Measurements from ENCODE around the gene HOXB5. TPM values are rescaled to one million over a fixed set of nuclear protein-coding genes. Genes with fewer than 3 reads are reported as not detected.

The HOXB5 gene
- total RNA-seq, 6 experiments from 2014 or later, result not detected

DNA sequence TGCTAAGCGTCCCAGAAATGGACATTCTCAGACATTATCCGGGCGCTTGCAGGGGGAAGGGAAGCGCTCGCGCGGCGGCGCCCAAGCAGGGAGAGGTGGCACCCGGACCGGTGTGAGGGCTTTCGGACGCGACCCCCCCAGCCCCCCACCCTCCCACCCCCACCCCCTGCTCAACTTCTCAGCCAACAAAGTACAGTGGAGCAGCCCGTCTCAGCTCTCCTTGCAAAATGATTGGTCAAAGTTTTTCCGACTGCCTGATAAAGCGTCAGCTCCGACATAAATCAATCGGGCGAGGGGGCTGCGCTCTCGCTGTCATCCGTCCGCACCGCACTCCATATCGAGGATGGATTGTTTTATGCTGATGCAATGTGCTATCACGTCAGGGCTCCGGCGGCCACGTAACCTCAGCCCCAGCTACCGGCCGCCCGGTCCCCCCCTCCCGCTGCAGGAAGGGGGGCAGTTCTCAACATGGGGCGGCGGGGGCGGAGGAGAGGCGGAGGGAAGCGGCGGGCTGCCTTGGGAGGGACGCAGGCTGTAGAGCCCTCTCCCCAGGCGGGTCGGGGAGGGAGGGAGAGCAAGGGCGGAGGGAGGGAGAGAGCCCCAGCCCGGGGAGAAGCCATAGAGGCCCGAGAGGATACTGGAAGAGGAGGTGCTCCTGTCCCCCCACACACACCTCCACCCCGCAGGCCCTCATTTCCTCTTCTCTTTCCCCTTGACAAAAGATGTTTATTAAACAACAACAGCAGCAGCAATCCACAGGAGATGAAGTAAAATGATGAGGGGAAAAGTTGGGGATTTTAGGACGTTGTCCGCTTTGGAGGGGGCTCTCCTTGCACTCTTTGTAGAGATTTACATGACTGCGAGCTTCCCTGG, 32.9 kb upstream of the HOXB5 start, which contains the start of gene HOXB9:
TSS of gene HOXB9 (minus strand) at position 114 of the 873 bp plus-strand sequence. CDS start at position 25, 89 bp downstream.
- TF ChIP-seq CTCF (IDR thresholded peaks at IDR 0.05), result no peak
- Mint-ChIP-seq H3K4me3 (no peak within 1 kb of the TSS), H3K27me3 (ENCODE audit: insufficient read depth) (peaks cover 75% of the 10 kb centered on the region), H3K9me3 (no peaks in the 10 kb centered on the region), H3K36me3 (ENCODE audit: low read depth) (no peaks in the 10 kb centered on the region), H3K27ac (no peak within 1 kb of the TSS), H3K4me1 (ENCODE audit: low read depth) (no peaks in the 10 kb centered on the region)
- DNase-seq, result no peak

DNA sequence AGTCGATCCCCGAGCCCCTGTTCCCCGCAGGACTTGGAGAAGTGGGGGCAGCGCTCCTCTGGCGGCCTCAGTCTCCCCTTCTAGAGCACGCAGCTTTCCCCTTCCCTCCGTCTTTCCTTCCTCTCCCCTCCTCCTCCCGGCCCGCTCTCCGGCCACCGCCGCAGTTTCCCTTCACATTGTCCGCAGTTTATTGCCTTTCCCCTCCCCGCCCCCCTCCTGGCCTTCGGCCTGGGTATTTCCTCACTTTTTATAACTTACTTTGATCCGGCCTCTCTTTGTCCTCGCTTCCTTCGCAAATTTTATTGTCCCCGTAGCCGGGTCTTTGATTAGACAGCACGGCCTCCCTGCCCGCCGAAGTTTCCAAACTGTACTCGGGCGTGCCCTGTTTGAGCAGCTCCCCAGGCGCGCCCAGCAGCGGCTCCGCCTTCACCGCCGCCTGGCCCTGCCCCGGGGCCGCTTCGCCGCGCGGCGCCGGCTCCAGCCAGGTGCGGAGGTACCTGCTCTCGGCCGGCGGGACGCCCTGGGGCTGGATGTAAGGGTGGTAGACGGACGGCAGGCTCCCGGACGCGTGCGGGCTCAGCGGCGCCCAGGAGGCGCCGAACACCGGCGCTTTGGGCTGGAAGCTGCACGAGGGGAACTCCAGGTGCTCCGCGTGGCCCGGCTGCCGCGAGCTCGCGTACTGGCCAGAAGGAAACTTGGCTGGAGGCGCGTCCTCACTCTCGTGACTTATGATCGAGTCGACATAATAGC, 32.1 kb upstream of the HOXB5 start:
- Mint-ChIP-seq H3K27me3 (ENCODE audit: insufficient read depth) (peaks cover 75% of the 10 kb centered on the region), H3K4me1 (ENCODE audit: low read depth) (no peaks in the 10 kb centered on the region), H3K9me3 (no peaks in the 10 kb centered on the region), H3K36me3 (ENCODE audit: low read depth) (no peaks in the 10 kb centered on the region), H3K27ac (no peak overlapping the region), H3K4me3 (no peak overlapping the region)
- no peak for TF ChIP-seq CTCF (IDR thresholded peaks at IDR 0.05)
- no peak for DNase-seq

GRCh38 chr17:48624544-48625494, 31.2 kb upstream of the HOXB5 start:
- no peaks in the 10 kb centered on the region for H3K36me3 Mint-ChIP-seq (ENCODE audit: low read depth)
- no peak overlapping the region for H3K4me3 Mint-ChIP-seq
- H3K27me3 Mint-ChIP-seq (ENCODE audit: insufficient read depth), result peaks cover 78% of the 10 kb centered on the region
- H3K27ac Mint-ChIP-seq, result no peak overlapping the region
- no peaks in the 10 kb centered on the region for H3K9me3 Mint-ChIP-seq
- TF ChIP-seq CTCF (IDR thresholded peaks at IDR 0.05), result no peak
- no peak for DNase-seq
- no peaks in the 10 kb centered on the region for H3K4me1 Mint-ChIP-seq (ENCODE audit: low read depth)

DNA sequence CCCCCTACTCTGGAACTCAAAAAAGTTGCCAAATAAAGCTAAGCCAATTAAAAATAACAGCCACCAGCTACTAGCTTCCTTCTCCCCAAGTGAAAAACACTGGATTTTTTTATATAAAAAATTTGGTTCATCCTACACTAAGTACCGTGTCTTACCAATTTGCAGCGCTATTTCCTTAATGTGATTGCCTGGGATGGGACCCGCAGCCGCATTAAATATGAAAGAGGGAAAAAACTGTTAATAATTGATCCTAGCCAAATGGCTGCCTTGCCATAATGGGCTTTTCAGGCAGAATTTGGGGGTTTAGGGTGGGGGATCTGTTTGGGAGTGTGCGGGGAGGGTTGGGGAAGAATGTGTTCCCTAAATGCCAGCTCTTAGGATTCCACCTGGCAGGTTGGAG, 30.5 kb upstream of the HOXB5 start:
- no peak for TF ChIP-seq CTCF (IDR thresholded peaks at IDR 0.05)
- H3K4me3 Mint-ChIP-seq, result no peak overlapping the region
- DNase-seq, result no peak
- no peaks in the 10 kb centered on the region for H3K9me3 Mint-ChIP-seq
- no peak overlapping the region for H3K27ac Mint-ChIP-seq
- no peaks in the 10 kb centered on the region for H3K4me1 Mint-ChIP-seq (ENCODE audit: low read depth)
- peaks cover 78% of the 10 kb centered on the region for H3K27me3 Mint-ChIP-seq (ENCODE audit: insufficient read depth)
- no peaks in the 10 kb centered on the region for H3K36me3 Mint-ChIP-seq (ENCODE audit: low read depth)

DNA sequence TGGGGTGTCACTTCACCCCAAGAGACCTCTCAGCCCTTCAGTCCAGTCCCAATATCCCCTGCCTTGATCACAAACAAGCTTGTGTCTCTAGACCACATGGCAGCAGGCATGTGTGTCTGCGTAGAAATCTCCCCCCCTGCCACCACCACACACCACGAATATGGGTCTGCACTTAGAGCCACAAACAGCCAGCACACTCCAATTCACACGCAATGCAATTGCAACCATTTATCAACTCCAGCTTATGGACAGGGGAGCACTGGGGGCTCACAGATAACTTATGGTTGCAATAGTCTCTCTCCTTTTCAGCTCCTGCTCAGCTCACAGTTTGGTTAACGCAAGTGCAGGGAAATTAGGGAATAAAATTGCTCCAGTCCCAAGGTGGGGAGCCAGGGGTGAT, 30.0 kb upstream of the HOXB5 start:
- H3K27ac Mint-ChIP-seq, result no peak overlapping the region
- no peak overlapping the region for H3K4me3 Mint-ChIP-seq
- no peaks in the 10 kb centered on the region for H3K36me3 Mint-ChIP-seq (ENCODE audit: low read depth)
- peaks cover 81% of the 10 kb centered on the region for H3K27me3 Mint-ChIP-seq (ENCODE audit: insufficient read depth)
- no peak for DNase-seq
- peaks cover 3% of the 10 kb centered on the region; the same call in 1 of the 2 replicates for H3K4me1 Mint-ChIP-seq (ENCODE audit: low read depth)
- no peaks in the 10 kb centered on the region for H3K9me3 Mint-ChIP-seq
- no peak for TF ChIP-seq CTCF (IDR thresholded peaks at IDR 0.05)
